Right lobe of liver (tissue), 6 donors: ENCODE data around the gene TAX1BP3. TPM values are rescaled to one million over a fixed set of nuclear protein-coding genes. Genes with fewer than 3 reads are reported as not detected.

Experiments
- ATAC-seq, 4 donors: fragments of 200-7000 bp; cut with Tn5 transposase; one replicate each; pipeline ENCODE4 v1.9.1; 2020; ENCODE audit warnings: mild to moderate bottlenecking in 4 of 4, moderate library complexity in 4 of 4
- DNase-seq, 3 donors: peaks; one replicate each; pipeline ENCODE4 v3.0.0-alpha.2; 2020
- H3K27ac ChIP-seq, 3 donors: fragments of 200-600 bp; one replicate each; pipeline ENCODE4 v1.8.0; 2022
- H3K27me3 ChIP-seq, 2 donors: fragments of 200-600 bp; one replicate each; pipeline ENCODE4 v1.8.0; 2022
- H3K36me3 ChIP-seq, 4 donors: fragments of 200-600 bp; sonication (generic) in 1 of 4; one replicate each; pipeline versions ENCODE4 v1.5.1 to v1.8.0; 2017 to 2022; ENCODE audit warnings: control low read depth in 1 of 4
- H3K4me1 ChIP-seq, 4 donors: fragments of 200-600 bp; sonication (generic) in 1 of 4; one replicate each; pipeline versions ENCODE4 v1.5.1 to v1.8.0; 2017 to 2022; ENCODE audit warnings: control low read depth in 1 of 4
- H3K4me3 ChIP-seq, 3 donors: fragments of 200-600 bp; one replicate each; pipeline ENCODE4 v1.8.0; 2022
- H3K9me3 ChIP-seq, 4 donors: fragments of 200-600 bp; sonication (generic) in 1 of 4; one replicate each; pipeline versions ENCODE4 v1.5.1 to v1.8.0; 2017 to 2022; ENCODE audit warnings: control low read depth in 1 of 4
- CTCF ChIP-seq, 4 donors: fragments of 200-600 bp in 3 of 4; fragments of 450-650 bp in 1 of 4; IDR thresholded peaks; one replicate each; pipeline versions ENCODE4 v1.5.1 to v1.8.0; 2016 to 2022; ENCODE audit warnings: antibody characterized with exemption in 4 of 4, mild to moderate bottlenecking in 2 of 4
- POLR2A ChIP-seq: fragments of 450-650 bp; IDR thresholded peaks from one replicate; pipeline ENCODE4 v1.6.1; 2017; ENCODE audit warnings: antibody characterized with exemption, mild to moderate bottlenecking
- WGBS: methylation state at CpG from one replicate; pipeline ENCODE4 v1.1.6; 2018; ENCODE audit warnings: low coverage, low lambda C conversion rate; ENCODE audit not compliant: insufficient coverage; ENCODE audit errors: missing lambda C conversion rate; 5-methylcytosine and 5-hydroxymethylcytosine counted together
- intact Hi-C, 2 donors: fragments of 100-400 bp; cut with DNase I; formaldehyde crosslinking; loops; one replicate each; pipeline versions ENCODE4 v1.11.2 to v1.14.1; 2022
- total RNA-seq, 6 experiments: library from RNA; depleted of rRNA in 2 of 6; stranded (reverse); fragments of >200 nt in 2 of 6; fragmentation: NEBNext Ultra II Directional in 3 of 6; extraction: Animal tissue kit (Norgen Biotek cat#: 25700) in 3 of 6; gene quantifications; one replicate each; pipeline versions ENCODE4 v1.1.0 to v1.2.4, GENCODE V29; 2016 to 2023
- donor health status: DM: no; HTN: yes; CAD: no.
- donor health status: DM: no; HTN: no; CAD: no.
- donor health status: DM: no; HTN: no; CAD: no.
- donor health status: DM: no; HTN: yes; CAD: no.
- donor health status: DM: no; HTN: yes; CAD: no.

Gene TAX1BP3
- total RNA-seq, 6 experiments from 2014 or later = 8.1 to 60.9 (median 34.7) TPM

- no peak overlapping the region for H3K4me3 ChIP-seq
- H3K27me3 ChIP-seq = no peaks in the 10 kb centered on the region
- DNase-seq (no peak), ATAC-seq (no peak)
- H3K36me3 ChIP-seq = peaks cover 0 to 80% (median 41%) of the 10 kb centered on the region in 4 donors
- no peaks in the 10 kb centered on the region for H3K9me3 ChIP-seq
- no peak overlapping the region for H3K27ac ChIP-seq
- 63% methylated on average over 2 of the region's 6 CpGs for WGBS
- intact Hi-C loops = no loop called here
- peaks cover 0 to 26% (median 7%) of the 10 kb centered on the region in 4 donors for H3K4me1 ChIP-seq
- no peak for TF ChIP-seq POLR2A
- no peak for TF ChIP-seq CTCF (IDR thresholded peaks at IDR 0.05)
These were observed 55.3 kb downstream of the TAX1BP3 start for GRCh38 chr17:3613124-3613523.

Other genes with a start within 250 kb of the TAX1BP3 start
- gene OR1E2, start 234.7 kb downstream of the TAX1BP3 start, total RNA-seq = not detected
- not detected for gene SPATA22, start 196.8 kb downstream of the TAX1BP3 start, total RNA-seq
- 1 to 10 TPM; 1.7 to 6.0 (median 4.2) TPM for gene ASPA, start 192.6 kb downstream of the TAX1BP3 start, total RNA-seq
- 1 to 10 TPM in 1 of 6 experiments, under 1 TPM in 4, not detected in 1; 0.12 to 2.1 (median 0.37) TPM for gene TRPV3, start 110.8 kb downstream of the TAX1BP3 start, total RNA-seq
- gene TRPV1, start 59.2 kb downstream of the TAX1BP3 start, total RNA-seq = 10 to 100 TPM in 1 of 6 experiments, 1 to 10 TPM in 5; 3.1 to 12.0 (median 6.4) TPM
- 10 to 100 TPM; 13.5 to 26.1 (median 22.8) TPM for gene SHPK, start 32.3 kb downstream of the TAX1BP3 start, total RNA-seq
- gene CTNS, start 31.8 kb downstream of the TAX1BP3 start, total RNA-seq = 10 to 100 TPM in 2 of 6 experiments, 1 to 10 TPM in 4; 6.7 to 30.3 (median 9.4) TPM
- gene EMC6, start 234 bp upstream of the TAX1BP3 start, total RNA-seq = 10 to 100 TPM; 19.7 to 27.7 (median 24.4) TPM
- 1 to 10 TPM in 1 of 6 experiments, under 1 TPM in 5; 0.13 to 1.1 (median 0.40) TPM for gene P2RX5, start 27.6 kb upstream of the TAX1BP3 start, total RNA-seq
- gene HASPIN, start 55.3 kb upstream of the TAX1BP3 start, total RNA-seq = 1 to 10 TPM in 1 of 6 experiments, under 1 TPM in 4, not detected in 1; 0.07 to 1.1 (median 0.27) TPM
- gene ITGAE, start 132.6 kb upstream of the TAX1BP3 start, total RNA-seq = 1 to 10 TPM; 5.4 to 7.7 (median 5.8) TPM
- gene NCBP3, start 177.7 kb upstream of the TAX1BP3 start, total RNA-seq = 10 to 100 TPM in 4 of 6 experiments, 1 to 10 TPM in 2; 8.6 to 15.1 (median 10.5) TPM
- gene CAMKK1, start 224.5 kb upstream of the TAX1BP3 start, total RNA-seq = 1 to 10 TPM in 2 of 6 experiments, under 1 TPM in 4; 0.35 to 1.1 (median 0.47) TPM
- gene P2RX1, start 247.9 kb upstream of the TAX1BP3 start, total RNA-seq = under 1 TPM in 5 of 6 experiments, not detected in 1; 0.50 to 0.78 (median 0.58) TPM